Medulla oblongata (tissue), 1 donor: Measurements from ENCODE around the gene YDJC.
"Not testable (repeated sequence)": the region's sequence is repeated elsewhere in the genome, so short reads cannot be mapped to it uniquely, and the experiment has no call there.

Source experiments
- DNase-seq: peaks from one replicate; pipeline ENCODE4 v3.0.0-alpha.2; 2015; ENCODE audit errors: extremely low spot score

The YDJC gene

GRCh38 chr22:21581009-21581713 is 48.7 kb downstream of the YDJC start:
- DNase-seq = not testable (repeated sequence)

- DNase-seq = not testable (repeated sequence)
These were observed 49.2 kb downstream of the YDJC start for GRCh38 chr22:21580623-21581007.

GRCh38 chr22:21579474-21579851 is 50.4 kb downstream of the YDJC start:
- DNase-seq = no peak
